HEK293 (cell line): ENCODE results near the gene ACACB.

Source experiments
- HIC1 ChIP-seq: fragments of 450-650 bp; formaldehyde crosslinking; IDR thresholded peaks from 2 replicates; pipeline ENCODE4 v1.5.1; 2016; ENCODE audit warnings: missing biosample characterization, missing genetic modification characterization
- HOXC10 ChIP-seq: sonication (generic); formaldehyde crosslinking; IDR thresholded peaks from 2 replicates; pipeline ENCODE4 v1.8.1; 2023; ENCODE audit warnings: mild to moderate bottlenecking, missing genetic modification reagents
- MYNN ChIP-seq: fragments of 450-650 bp; formaldehyde crosslinking; IDR thresholded peaks from 2 replicates; pipeline ENCODE4 v1.5.1; 2016; ENCODE audit warnings: missing biosample characterization, missing genetic modification characterization, borderline replicate concordance
- MZF1 ChIP-seq: fragments of 450-650 bp; formaldehyde crosslinking; IDR thresholded peaks from 2 replicates; pipeline ENCODE4 v1.5.1; 2017; ENCODE audit warnings: missing biosample characterization, missing genetic modification characterization, borderline replicate concordance
- OSR2 ChIP-seq: fragments of 450-650 bp; formaldehyde crosslinking; IDR thresholded peaks from 2 replicates; pipeline ENCODE4 v1.5.1; 2016; ENCODE audit warnings: missing biosample characterization, missing genetic modification characterization
- ZBTB20 ChIP-seq: fragments of 450-650 bp; formaldehyde crosslinking; IDR thresholded peaks from 2 replicates; pipeline ENCODE4 v1.5.1; 2016; ENCODE audit warnings: missing biosample characterization, missing genetic modification characterization
- ZBTB7A ChIP-seq: fragments of 450-650 bp; formaldehyde crosslinking; IDR thresholded peaks from 2 replicates; pipeline ENCODE4 v1.5.1; 2016; ENCODE audit warnings: low read depth, missing biosample characterization, missing genetic modification characterization
- ZFP69B ChIP-seq: fragments of 450-650 bp; formaldehyde crosslinking; IDR thresholded peaks from 2 replicates; pipeline ENCODE4 v1.5.1; 2016; ENCODE audit warnings: missing biosample characterization, missing genetic modification characterization
- ZNF169 ChIP-seq: fragments of 450-650 bp; formaldehyde crosslinking; IDR thresholded peaks from 2 replicates; pipeline ENCODE4 v1.5.1; 2016; ENCODE audit warnings: missing biosample characterization, missing genetic modification characterization
- ZNF174 ChIP-seq: fragments of 450-650 bp; formaldehyde crosslinking; IDR thresholded peaks from 2 replicates; pipeline ENCODE4 v1.5.0; 2017; ENCODE audit warnings: missing biosample characterization, mild to moderate bottlenecking, missing genetic modification characterization
- ZNF18 ChIP-seq: fragments of 450-650 bp; formaldehyde crosslinking; IDR thresholded peaks from 2 replicates; pipeline ENCODE4 v1.5.1; 2016; ENCODE audit warnings: missing biosample characterization, missing genetic modification characterization
- ZNF324 ChIP-seq: fragments of 450-650 bp; formaldehyde crosslinking; IDR thresholded peaks from 2 replicates; pipeline ENCODE4 v1.5.1; 2016; ENCODE audit warnings: missing biosample characterization, missing genetic modification characterization
- ZNF423 ChIP-seq: fragments of 450-650 bp; formaldehyde crosslinking; IDR thresholded peaks from 2 replicates; pipeline ENCODE4 v1.5.1; 2016; ENCODE audit warnings: missing biosample characterization, missing genetic modification characterization
- ZNF521 ChIP-seq: fragments of 450-650 bp; formaldehyde crosslinking; IDR thresholded peaks from 2 replicates; pipeline ENCODE4 v1.5.1; 2017; ENCODE audit warnings: missing biosample characterization, mild to moderate bottlenecking, missing genetic modification characterization
- ZNF610 ChIP-seq: fragments of 450-650 bp; formaldehyde crosslinking; IDR thresholded peaks from 2 replicates; pipeline ENCODE4 v1.5.1; 2016; ENCODE audit warnings: missing biosample characterization, missing genetic modification characterization, borderline replicate concordance
- ZNF629 ChIP-seq: fragments of 450-650 bp; formaldehyde crosslinking; IDR thresholded peaks from 2 replicates; pipeline ENCODE4 v1.5.1; 2017; ENCODE audit warnings: missing biosample characterization, missing genetic modification characterization
- ZNF658 ChIP-seq: fragments of 450-650 bp; formaldehyde crosslinking; IDR thresholded peaks from 2 replicates; pipeline ENCODE4; 2016; ENCODE audit warnings: missing biosample characterization, missing genetic modification characterization
- ZNF777 ChIP-seq: fragments of 450-650 bp; formaldehyde crosslinking; IDR thresholded peaks from 2 replicates; pipeline ENCODE4 v1.5.1; 2017; ENCODE audit warnings: missing biosample characterization, missing genetic modification characterization, borderline replicate concordance
- ZNF791 ChIP-seq: fragments of 450-650 bp; formaldehyde crosslinking; IDR thresholded peaks from 2 replicates; pipeline ENCODE4 v1.5.1; 2016; ENCODE audit warnings: missing biosample characterization, missing genetic modification characterization
- ZSCAN16 ChIP-seq: fragments of 450-650 bp; formaldehyde crosslinking; IDR thresholded peaks from 2 replicates; pipeline ENCODE4 v1.5.1; 2016; ENCODE audit warnings: missing biosample characterization, missing genetic modification characterization
- TF ChIP-seq, protein P1 (sequence below): fragments of 450-650 bp; formaldehyde crosslinking; IDR thresholded peaks from 2 replicates; pipeline ENCODE4 v1.5.1; 2017; ENCODE audit warnings: missing biosample characterization, missing genetic modification characterization
- TF ChIP-seq, protein P2 (sequence below): fragments of 450-650 bp; formaldehyde crosslinking; IDR thresholded peaks from 2 replicates; pipeline ENCODE4 v1.5.1; 2016; ENCODE audit warnings: missing biosample characterization, missing genetic modification characterization
- TF ChIP-seq, protein P3 (sequence below): fragments of 450-650 bp; formaldehyde crosslinking; IDR thresholded peaks from 2 replicates; pipeline ENCODE4 v1.5.1; 2016; ENCODE audit warnings: missing biosample characterization, missing genetic modification characterization, borderline replicate concordance

The ACACB gene

GRCh38 chr12:109154451-109155438 lies 38.4 kb downstream of the ACACB start (continued):
- TF ChIP-seq, protein P1, sequence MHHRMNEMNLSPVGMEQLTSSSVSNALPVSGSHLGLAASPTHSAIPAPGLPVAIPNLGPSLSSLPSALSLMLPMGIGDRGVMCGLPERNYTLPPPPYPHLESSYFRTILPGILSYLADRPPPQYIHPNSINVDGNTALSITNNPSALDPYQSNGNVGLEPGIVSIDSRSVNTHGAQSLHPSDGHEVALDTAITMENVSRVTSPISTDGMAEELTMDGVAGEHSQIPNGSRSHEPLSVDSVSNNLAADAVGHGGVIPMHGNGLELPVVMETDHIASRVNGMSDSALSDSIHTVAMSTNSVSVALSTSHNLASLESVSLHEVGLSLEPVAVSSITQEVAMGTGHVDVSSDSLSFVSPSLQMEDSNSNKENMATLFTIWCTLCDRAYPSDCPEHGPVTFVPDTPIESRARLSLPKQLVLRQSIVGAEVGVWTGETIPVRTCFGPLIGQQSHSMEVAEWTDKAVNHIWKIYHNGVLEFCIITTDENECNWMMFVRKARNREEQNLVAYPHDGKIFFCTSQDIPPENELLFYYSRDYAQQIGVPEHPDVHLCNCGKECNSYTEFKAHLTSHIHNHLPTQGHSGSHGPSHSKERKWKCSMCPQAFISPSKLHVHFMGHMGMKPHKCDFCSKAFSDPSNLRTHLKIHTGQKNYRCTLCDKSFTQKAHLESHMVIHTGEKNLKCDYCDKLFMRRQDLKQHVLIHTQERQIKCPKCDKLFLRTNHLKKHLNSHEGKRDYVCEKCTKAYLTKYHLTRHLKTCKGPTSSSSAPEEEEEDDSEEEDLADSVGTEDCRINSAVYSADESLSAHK (tag by site-specific recombination): peak; percentile 37; the same call in 1 of the 2 replicates
- TF ChIP-seq ZNF629 (tag by site-specific recombination) (peak; percentile 73), ZNF423 (no peak), ZNF777 (tag by site-specific recombination) (no peak), HOXC10 (CRISPR knock-in tag) (no peak), ZNF18 (tag by site-specific recombination) (0 out of 2 replicates have a peak, but pooled peaks have one; percentile 11), MYNN (tag by site-specific recombination) (no peak), OSR2 (tag by site-specific recombination) (no peak), ZBTB20 (peak; percentile 99), ZNF658 (tag by site-specific recombination) (no peak), MZF1 (tag by site-specific recombination) (no peak), ZNF791 (tag by site-specific recombination) (no peak), ZFP69B (peak; percentile 61; the same call in 1 of the 2 replicates), HIC1 (tag by site-specific recombination) (0 out of 2 replicates have a peak, but pooled peaks have one; percentile 45), ZNF169 (tag by site-specific recombination) (no peak), ZNF521 (tag by site-specific recombination) (no peak), ZNF324 (tag by site-specific recombination) (0 out of 2 replicates have a peak, but pooled peaks have one; percentile 64), ZBTB7A (tag by site-specific recombination) (no peak), ZNF174 (tag by site-specific recombination) (no peak), ZSCAN16 (tag by site-specific recombination) (no peak), ZNF610 (tag by site-specific recombination) (peak; percentile 73)
- TF ChIP-seq, protein P2, sequence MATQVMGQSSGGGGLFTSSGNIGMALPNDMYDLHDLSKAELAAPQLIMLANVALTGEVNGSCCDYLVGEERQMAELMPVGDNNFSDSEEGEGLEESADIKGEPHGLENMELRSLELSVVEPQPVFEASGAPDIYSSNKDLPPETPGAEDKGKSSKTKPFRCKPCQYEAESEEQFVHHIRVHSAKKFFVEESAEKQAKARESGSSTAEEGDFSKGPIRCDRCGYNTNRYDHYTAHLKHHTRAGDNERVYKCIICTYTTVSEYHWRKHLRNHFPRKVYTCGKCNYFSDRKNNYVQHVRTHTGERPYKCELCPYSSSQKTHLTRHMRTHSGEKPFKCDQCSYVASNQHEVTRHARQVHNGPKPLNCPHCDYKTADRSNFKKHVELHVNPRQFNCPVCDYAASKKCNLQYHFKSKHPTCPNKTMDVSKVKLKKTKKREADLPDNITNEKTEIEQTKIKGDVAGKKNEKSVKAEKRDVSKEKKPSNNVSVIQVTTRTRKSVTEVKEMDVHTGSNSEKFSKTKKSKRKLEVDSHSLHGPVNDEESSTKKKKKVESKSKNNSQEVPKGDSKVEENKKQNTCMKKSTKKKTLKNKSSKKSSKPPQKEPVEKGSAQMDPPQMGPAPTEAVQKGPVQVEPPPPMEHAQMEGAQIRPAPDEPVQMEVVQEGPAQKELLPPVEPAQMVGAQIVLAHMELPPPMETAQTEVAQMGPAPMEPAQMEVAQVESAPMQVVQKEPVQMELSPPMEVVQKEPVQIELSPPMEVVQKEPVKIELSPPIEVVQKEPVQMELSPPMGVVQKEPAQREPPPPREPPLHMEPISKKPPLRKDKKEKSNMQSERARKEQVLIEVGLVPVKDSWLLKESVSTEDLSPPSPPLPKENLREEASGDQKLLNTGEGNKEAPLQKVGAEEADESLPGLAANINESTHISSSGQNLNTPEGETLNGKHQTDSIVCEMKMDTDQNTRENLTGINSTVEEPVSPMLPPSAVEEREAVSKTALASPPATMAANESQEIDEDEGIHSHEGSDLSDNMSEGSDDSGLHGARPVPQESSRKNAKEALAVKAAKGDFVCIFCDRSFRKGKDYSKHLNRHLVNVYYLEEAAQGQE: peak; percentile 51; the same call in 1 of the 2 replicates
- TF ChIP-seq, protein P3, sequence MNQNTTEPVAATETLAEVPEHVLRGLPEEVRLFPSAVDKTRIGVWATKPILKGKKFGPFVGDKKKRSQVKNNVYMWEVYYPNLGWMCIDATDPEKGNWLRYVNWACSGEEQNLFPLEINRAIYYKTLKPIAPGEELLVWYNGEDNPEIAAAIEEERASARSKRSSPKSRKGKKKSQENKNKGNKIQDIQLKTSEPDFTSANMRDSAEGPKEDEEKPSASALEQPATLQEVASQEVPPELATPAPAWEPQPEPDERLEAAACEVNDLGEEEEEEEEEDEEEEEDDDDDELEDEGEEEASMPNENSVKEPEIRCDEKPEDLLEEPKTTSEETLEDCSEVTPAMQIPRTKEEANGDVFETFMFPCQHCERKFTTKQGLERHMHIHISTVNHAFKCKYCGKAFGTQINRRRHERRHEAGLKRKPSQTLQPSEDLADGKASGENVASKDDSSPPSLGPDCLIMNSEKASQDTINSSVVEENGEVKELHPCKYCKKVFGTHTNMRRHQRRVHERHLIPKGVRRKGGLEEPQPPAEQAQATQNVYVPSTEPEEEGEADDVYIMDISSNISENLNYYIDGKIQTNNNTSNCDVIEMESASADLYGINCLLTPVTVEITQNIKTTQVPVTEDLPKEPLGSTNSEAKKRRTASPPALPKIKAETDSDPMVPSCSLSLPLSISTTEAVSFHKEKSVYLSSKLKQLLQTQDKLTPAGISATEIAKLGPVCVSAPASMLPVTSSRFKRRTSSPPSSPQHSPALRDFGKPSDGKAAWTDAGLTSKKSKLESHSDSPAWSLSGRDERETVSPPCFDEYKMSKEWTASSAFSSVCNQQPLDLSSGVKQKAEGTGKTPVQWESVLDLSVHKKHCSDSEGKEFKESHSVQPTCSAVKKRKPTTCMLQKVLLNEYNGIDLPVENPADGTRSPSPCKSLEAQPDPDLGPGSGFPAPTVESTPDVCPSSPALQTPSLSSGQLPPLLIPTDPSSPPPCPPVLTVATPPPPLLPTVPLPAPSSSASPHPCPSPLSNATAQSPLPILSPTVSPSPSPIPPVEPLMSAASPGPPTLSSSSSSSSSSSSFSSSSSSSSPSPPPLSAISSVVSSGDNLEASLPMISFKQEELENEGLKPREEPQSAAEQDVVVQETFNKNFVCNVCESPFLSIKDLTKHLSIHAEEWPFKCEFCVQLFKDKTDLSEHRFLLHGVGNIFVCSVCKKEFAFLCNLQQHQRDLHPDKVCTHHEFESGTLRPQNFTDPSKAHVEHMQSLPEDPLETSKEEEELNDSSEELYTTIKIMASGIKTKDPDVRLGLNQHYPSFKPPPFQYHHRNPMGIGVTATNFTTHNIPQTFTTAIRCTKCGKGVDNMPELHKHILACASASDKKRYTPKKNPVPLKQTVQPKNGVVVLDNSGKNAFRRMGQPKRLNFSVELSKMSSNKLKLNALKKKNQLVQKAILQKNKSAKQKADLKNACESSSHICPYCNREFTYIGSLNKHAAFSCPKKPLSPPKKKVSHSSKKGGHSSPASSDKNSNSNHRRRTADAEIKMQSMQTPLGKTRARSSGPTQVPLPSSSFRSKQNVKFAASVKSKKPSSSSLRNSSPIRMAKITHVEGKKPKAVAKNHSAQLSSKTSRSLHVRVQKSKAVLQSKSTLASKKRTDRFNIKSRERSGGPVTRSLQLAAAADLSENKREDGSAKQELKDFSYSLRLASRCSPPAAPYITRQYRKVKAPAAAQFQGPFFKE (tag by site-specific recombination): no peak
